ENCODE measurements around the gene MAP3K4. TPM values are rescaled to one million over a fixed set of nuclear protein-coding genes. Genes with fewer than 3 reads are reported as not detected.

The MAP3K4 gene
- total RNA-seq, 1 experiment from 2014 or later: 10.5 TPM

DNA sequence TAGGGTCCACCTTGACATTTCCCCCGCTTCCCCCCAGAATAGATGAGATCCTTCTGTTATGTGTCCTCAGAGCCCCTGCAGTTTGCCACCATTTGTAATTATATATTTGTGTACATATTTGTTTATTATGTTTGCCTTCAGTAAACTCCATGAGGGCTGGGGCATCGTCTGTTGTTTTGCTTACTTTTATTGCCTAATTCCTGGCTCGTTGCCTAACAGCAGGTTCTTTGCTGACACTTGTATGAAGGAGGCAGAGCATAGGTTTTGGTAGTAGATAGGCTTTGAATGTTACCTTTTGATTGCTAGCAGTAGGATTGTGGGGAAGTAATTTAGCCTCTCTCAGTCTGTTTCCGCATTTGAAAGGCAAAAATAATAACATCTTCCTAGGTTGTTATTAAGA is 9.9 kb downstream of the MAP3K4 start:
- no peak for DNase-seq (ENCODE audit: low spot score)

GRCh38 chr6:161003336-161003735 is 11.8 kb downstream of the MAP3K4 start:
- DNase-seq (ENCODE audit: low spot score): no peak

- DNase-seq (ENCODE audit: low spot score): no peak
Observed at GRCh38 chr6:161008245-161008644, 16.7 kb downstream of the MAP3K4 start.

- no peak for DNase-seq (ENCODE audit: low spot score)
Observed at GRCh38 chr6:161009991-161010390, 18.4 kb downstream of the MAP3K4 start.

DNA sequence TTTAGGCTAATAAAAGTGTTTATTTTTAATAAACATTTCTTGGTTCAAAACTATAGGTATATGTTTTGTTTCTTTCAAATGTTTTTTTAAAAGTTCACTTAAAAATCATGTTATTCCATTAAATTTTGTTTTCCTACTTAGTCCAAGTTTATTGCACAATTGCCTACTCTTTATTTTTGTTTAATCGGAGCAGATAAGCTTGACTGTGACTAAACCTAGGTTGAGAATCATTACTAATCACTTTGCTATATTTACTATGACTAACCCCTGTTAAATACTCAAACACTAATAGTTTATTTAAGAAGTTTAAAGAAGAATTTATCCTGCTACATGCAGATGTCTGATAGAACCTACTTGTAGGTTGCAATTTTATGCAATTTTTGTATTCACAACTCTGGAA is 18.8 kb downstream of the MAP3K4 start:
- DNase-seq (ENCODE audit: low spot score): no peak

DNA sequence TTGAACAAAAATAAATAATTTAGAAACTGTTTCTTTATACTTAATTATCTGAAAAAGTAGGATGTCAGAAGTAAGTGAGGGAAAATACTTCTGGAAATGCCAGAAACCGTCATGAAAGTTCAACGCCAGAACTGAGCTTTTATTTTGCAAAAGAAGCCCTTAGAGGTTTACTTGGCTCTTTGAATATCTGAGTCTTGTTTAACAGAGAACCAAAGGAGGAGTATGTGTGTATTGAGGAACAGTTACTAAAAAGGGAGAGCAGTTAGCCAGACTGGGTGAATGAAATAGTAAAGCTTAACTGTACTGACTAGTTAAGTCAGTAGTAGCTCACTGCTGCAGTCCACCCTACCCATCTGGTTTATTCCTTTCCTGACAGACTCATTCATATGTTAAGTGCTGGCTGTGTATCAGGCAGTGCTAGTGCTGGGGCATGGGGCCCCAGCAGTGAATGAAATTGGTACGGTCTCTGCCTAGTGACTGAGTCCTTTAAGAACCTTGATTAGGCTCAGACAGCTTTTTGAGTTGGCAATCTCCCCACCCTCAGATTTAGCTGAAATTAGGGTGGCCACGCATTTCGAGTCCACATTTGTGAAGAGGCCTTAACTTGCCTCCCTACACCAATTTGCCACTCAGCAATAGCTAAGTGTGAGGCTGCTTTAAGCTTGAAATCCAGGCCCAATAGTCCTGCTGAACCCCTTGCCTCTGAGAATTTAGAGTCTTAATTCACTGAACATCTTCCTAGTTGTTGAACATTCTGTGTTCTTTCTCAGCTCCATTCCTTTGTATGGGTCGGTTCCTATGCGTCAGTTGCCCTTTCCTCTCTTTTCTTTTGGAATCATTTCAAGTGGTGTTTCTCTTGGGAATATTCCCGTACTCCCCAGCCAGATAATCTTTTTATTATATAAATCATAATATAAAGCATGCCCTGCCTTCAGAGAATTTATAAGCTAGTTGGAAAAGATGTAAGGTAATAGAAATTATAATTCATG is 20.2 kb downstream of the MAP3K4 start:
- no peak for DNase-seq (ENCODE audit: low spot score)

- DNase-seq (ENCODE audit: low spot score): no peak
Observed at GRCh38 chr6:161013695-161014094, 22.1 kb downstream of the MAP3K4 start.

- no peak for DNase-seq (ENCODE audit: low spot score)
Observed at GRCh38 chr6:161017766-161018564, 26.4 kb downstream of the MAP3K4 start.

GRCh38 chr6:161019324-161019839 is 27.8 kb downstream of the MAP3K4 start:
- no peak for DNase-seq (ENCODE audit: low spot score)

DNA sequence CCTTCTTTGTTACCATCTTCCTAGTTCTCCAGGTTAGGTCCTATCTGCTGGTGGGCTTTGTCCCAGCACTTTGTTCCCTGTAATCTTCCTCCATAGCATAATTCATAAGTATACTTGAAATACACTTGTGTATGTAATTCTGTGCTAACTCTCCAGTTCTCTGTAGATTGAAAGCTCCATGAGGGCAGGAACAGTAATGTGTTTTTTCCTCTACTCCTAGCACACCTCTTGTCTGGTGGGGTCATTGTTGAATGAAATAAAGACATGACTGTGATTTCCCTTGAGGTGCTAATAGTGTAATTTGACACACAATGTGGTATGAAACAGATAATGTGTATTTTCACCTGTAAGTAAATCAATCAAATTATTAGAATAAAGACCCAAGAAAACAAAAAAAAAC is 30.0 kb downstream of the MAP3K4 start:
- DNase-seq (ENCODE audit: low spot score): no peak

DNA sequence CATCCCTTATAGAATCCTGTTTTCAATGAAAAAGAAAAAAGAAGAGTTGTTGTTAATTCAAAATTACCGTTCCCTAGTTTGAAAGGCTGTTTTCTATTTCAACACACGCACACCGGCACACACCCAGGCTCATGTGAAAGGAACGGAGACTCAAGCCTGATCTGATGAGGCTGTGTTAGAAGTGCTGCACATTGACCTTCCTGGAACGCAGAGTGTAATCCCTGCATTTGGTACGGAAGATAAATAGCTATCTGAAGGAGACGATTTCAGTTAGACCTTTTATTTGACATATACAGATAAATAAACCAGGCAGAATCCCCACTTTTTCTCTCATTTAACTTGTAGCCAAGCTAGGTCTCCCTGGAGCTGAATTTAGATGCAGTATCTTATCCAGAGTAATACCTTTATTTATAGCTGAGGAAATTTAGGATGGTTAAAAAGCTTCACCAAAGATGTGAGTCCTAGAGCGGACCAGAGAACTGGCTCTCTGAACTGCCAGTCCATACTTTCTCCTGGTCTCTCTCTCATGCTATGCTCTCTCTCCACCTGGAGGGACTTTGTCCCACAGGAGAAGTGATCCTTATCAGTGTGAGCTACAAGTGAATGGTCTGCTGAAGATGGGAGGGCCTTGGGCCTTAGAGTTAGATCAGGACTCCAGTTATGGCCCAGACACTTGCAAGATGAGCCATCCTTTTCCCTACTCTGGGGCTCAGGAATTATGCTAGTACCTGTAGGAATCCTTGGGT is 30.6 kb downstream of the MAP3K4 start:
- no peak for DNase-seq (ENCODE audit: low spot score)

DNA sequence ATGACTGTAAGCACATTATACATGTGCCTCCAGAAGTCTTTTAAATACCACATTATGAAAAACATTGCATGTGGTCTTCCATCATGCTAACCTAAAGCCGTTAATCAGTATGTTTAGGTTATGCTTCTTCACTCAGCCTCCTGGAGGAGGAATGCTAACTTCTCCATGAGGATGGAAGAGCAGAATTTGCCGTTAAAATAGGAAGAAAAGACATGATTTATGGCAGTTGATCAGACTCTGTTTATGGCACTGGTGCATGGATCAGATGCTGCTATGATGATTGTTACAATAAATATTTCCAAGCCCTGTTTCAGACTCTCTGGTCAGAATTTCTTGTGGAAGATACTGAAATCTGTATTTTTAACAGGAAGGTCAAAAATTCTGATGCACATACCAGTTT is 31.7 kb downstream of the MAP3K4 start:
- no peak for DNase-seq (ENCODE audit: low spot score)

- no peak for DNase-seq (ENCODE audit: low spot score)
Observed at GRCh38 chr6:161024364-161024920, 32.9 kb downstream of the MAP3K4 start.

- no peak for DNase-seq (ENCODE audit: low spot score)
Observed at GRCh38 chr6:161027385-161027784, 35.8 kb downstream of the MAP3K4 start.

DNA sequence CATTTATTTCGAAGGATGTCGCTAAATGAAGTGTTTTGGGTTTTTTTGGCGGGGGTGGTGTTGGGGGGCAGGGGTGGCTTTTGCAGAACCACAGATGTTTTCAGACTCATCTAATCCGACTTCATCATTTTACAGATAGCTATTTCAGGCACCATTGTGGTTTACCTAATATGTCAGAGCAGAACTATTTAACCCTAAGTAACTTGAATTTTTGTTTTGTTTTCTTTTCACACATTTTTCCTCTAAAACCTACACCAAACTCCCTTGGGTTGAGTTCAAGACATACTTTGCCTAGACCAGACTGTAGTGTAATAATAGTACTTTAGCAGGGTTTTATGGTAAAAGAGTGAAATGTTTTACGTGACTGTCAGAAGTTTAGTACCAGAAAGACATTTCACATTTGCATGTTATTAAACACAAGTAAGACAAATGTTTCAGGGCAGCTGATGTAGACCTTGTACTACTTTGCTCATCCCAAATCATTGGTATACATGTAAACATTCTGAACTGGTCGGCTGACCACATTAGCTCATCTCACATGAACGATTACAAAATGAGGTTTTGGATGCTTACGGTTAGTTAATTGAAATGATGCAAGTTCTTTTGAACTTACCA is 37.7 kb downstream of the MAP3K4 start:
- DNase-seq (ENCODE audit: low spot score): peak; percentile 64

GRCh38 chr6:161031721-161032495 is 40.3 kb downstream of the MAP3K4 start:
- DNase-seq (ENCODE audit: low spot score): peak; percentile 10

DNA sequence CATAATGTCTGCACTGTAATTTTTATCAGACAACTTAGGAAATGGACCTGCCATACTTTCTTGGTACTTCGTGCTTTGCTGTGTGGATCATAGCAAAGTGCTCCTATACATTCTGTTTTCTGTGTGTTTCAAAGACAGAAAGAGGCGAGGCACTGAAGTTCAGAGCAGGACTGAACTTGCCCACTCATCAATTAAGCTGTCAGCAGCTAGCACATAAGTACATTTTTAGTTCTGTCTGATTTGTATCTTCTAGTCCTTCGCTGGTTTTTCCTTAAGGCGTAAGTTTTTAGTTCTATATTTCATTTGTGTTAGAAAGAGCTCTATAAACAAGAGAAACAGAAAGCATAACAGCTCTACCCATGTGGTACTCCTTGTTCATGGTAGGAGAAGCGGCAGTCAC is 42.1 kb downstream of the MAP3K4 start:
- DNase-seq (ENCODE audit: low spot score): no peak

GRCh38 chr6:161035182-161035980 is 43.8 kb downstream of the MAP3K4 start:
- no peak for DNase-seq (ENCODE audit: low spot score)

- no peak for DNase-seq (ENCODE audit: low spot score)
Observed at GRCh38 chr6:161035981-161036263, 44.4 kb downstream of the MAP3K4 start.

DNA sequence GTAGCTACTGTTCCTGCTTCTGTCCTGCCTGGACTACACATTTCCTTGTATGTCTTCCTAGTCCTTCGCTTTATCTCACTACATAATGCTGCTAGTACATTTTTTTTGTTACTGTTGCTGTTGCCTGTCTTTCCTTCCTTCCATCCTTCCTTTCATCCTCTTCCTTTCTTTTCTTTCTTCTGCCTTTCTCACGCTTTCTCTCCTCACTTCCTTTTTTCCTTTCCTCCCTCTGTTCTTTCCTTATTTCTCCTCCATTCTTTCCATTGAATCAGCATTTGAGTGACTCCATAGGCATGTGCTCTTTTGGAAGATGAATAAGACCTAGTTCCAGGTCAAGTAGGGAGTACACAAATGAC is 46.3 kb downstream of the MAP3K4 start:
- DNase-seq (ENCODE audit: low spot score): no peak
